Fibroblast of lung (primary cell): Measurements from ENCODE around the gene THAP7. TPM values are rescaled to one million over a fixed set of nuclear protein-coding genes. Genes with fewer than 3 reads are reported as not detected.

Experiments used
- DNase-seq, 2 donors: peaks; one replicate each; pipeline versions ENCODE4 v3.0.0 to v3.0.0-alpha.2; 2010; ENCODE audit warnings: low read depth in 2 of 2
- H2AFZ ChIP-seq: 2 replicates; pipeline ENCODE4 v1.5.1; 2012; ENCODE audit warnings: low read length, control low read depth, inconsistent platforms
- H3K27ac ChIP-seq: 2 replicates; pipeline ENCODE4 v1.5.1; 2011; ENCODE audit warnings: low read length, control low read depth; ENCODE audit not compliant: insufficient read depth
- H3K27me3 ChIP-seq: 2 replicates; pipeline ENCODE4 v1.5.1; 2011; ENCODE audit warnings: mild to moderate bottlenecking, low read length; ENCODE audit not compliant: control insufficient read depth, insufficient read depth
- H3K36me3 ChIP-seq: 2 replicates; pipeline ENCODE4 v1.5.1; 2011; ENCODE audit warnings: low read length; ENCODE audit not compliant: control insufficient read depth, insufficient read depth
- H3K4me1 ChIP-seq: 2 replicates; pipeline ENCODE4 v1.5.1; 2011; ENCODE audit warnings: low read length; ENCODE audit not compliant: control insufficient read depth, insufficient read depth; ENCODE audit errors: extremely low read depth
- H3K4me2 ChIP-seq: 2 replicates; pipeline ENCODE4 v1.5.1; 2011; ENCODE audit warnings: low read length, control low read depth; ENCODE audit not compliant: insufficient read depth; ENCODE audit errors: extremely low read depth
- H3K4me3 ChIP-seq, 4 experiments: fragments of 200-600 bp in 1 of 4; sonication (generic) in 1 of 4; replicated peaks in 1 of 4; 2 replicates each; pipeline ENCODE4 v1.5.1; 2011 to 2016; ENCODE audit warnings: low read length in 4 of 4, low read depth in 3 of 4, mild to moderate bottlenecking in 3 of 4, control low read depth in 2 of 4, inconsistent platforms in 1 of 4, mixed read lengths in 1 of 4; ENCODE audit not compliant: insufficient read depth in 1 of 4; ENCODE audit errors: control extremely low read depth in 1 of 4
- H3K79me2 ChIP-seq: 2 replicates; pipeline ENCODE4 v1.5.1; 2012; ENCODE audit warnings: mild to moderate bottlenecking, low read length, inconsistent platforms; ENCODE audit not compliant: control insufficient read depth, insufficient read depth
- H3K9ac ChIP-seq: 2 replicates; pipeline ENCODE4 v1.5.1; 2011; ENCODE audit warnings: mild to moderate bottlenecking, low read length, control low read depth; ENCODE audit not compliant: insufficient read depth
- H3K9me3 ChIP-seq: 2 replicates; pipeline ENCODE4 v1.5.1; 2012; ENCODE audit warnings: low read depth, low read length; ENCODE audit not compliant: control insufficient read depth, insufficient read depth
- H4K20me1 ChIP-seq: 2 replicates; pipeline ENCODE4 v1.5.1; 2011; ENCODE audit warnings: low read length; ENCODE audit not compliant: control insufficient read depth, insufficient read depth; ENCODE audit errors: extremely low read depth
- EZH2 ChIP-seq: IDR thresholded peaks from 2 replicates; pipeline ENCODE4 v1.5.1; 2012; ENCODE audit warnings: low read length, control low read depth, mild to moderate bottlenecking; ENCODE audit errors: missing control alignments
- polyA plus RNA-seq, 2 donors: library from polyadenylated mRNA; depleted of rRNA in 1 of 2; stranded (reverse) in 1 of 2; unstranded in 1 of 2; fragments of >200 nt; gene quantifications; 2 replicates each; pipeline ENCODE4 v1.2.1, GENCODE V29; 2011 to 2012; ENCODE audit warnings: missing spikeins in 1 of 2
- total RNA-seq: library from RNA; depleted of rRNA; stranded (reverse); fragments of >200 nt; gene quantifications from 2 replicates; pipeline ENCODE4 v1.2.1, GENCODE V29; 2014
- TF ChIP-seq, protein P1 (sequence below), 2 donors: IDR thresholded peaks in 1 of 2; conservative IDR thresholded peaks in 1 of 2; 1 replicate in 1 of 2; 2 replicates in 1 of 2; pipeline ENCODE4 v1.5.1; 2011 to 2012; ENCODE audit warnings: low read length in 2 of 2, control low read depth in 1 of 2, inconsistent platforms in 1 of 2, low read depth in 1 of 2, mild to moderate bottlenecking in 1 of 2

The THAP7 gene
- total and polyA plus RNA-seq, 2 donors (not counting 1 experiment from before 2014, with no cell fraction given), result 15.7 to 26.3 TPM

GRCh38 chr22:20978419-20978818 lies 23.5 kb downstream of the THAP7 start:
- DNase-seq, result no peak
- Histone ChIP-seq H3K9me3 (peaks cover 2% of the 10 kb centered on the region), H2AFZ (no peak overlapping the region), H3K36me3 (no peaks in the 10 kb centered on the region), H3K27ac (no peak overlapping the region), H3K9ac (no peak overlapping the region), H3K4me2 (no peak overlapping the region), H3K4me1 (peaks cover 8% of the 10 kb centered on the region), H4K20me1 (no peaks in the 10 kb centered on the region), H3K4me3 (no peak overlapping the region), H3K79me2 (peaks cover 9% of the 10 kb centered on the region), H3K27me3 (no peaks in the 10 kb centered on the region)
- TF ChIP-seq, protein P1, sequence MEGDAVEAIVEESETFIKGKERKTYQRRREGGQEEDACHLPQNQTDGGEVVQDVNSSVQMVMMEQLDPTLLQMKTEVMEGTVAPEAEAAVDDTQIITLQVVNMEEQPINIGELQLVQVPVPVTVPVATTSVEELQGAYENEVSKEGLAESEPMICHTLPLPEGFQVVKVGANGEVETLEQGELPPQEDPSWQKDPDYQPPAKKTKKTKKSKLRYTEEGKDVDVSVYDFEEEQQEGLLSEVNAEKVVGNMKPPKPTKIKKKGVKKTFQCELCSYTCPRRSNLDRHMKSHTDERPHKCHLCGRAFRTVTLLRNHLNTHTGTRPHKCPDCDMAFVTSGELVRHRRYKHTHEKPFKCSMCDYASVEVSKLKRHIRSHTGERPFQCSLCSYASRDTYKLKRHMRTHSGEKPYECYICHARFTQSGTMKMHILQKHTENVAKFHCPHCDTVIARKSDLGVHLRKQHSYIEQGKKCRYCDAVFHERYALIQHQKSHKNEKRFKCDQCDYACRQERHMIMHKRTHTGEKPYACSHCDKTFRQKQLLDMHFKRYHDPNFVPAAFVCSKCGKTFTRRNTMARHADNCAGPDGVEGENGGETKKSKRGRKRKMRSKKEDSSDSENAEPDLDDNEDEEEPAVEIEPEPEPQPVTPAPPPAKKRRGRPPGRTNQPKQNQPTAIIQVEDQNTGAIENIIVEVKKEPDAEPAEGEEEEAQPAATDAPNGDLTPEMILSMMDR (conservative IDR thresholded peaks at IDR 0.05 in 1 of 2, IDR thresholded peaks at IDR 0.05 in 1 of 2; ENCODE audit: low read depth in 1 of 2, low read length in 2 of 2), result no peak
- TF ChIP-seq EZH2, result no peak

DNA sequence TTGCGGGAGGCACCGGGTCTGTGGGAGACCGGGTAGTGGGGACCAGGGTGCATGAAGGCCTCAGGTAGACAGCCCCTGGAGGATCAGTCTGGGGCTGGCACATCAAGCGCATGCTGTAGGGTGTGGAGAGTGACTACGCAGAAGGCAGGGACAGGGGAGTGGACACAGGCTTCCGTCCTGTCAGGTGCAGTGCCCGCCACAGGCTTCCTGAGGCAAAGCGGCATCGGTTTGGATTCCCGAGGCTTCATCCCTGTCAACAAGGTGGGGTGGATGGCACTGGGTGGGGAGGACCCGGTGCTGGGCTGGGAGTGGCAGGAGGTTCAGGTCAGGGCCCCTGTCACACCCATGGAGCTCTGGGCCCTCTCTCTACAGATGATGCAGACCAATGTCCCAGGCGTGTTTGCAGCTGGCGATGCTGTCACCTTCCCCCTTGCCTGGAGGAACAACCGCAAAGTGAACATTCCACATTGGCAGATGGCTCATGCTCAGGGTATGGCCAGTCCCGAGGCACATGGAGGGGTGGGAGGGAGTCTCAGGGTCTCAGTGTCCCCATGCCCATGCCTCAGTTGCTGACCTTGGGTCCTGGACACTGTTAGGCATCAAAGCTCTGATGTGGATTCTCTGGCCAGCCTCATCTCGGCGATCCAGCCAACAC lies 24.3 kb downstream of the THAP7 start:
- TF ChIP-seq EZH2, result no peak
- TF ChIP-seq, protein P1 (conservative IDR thresholded peaks at IDR 0.05 in 1 of 2, IDR thresholded peaks at IDR 0.05 in 1 of 2; ENCODE audit: low read depth in 1 of 2, low read length in 2 of 2), result no peak

DNA sequence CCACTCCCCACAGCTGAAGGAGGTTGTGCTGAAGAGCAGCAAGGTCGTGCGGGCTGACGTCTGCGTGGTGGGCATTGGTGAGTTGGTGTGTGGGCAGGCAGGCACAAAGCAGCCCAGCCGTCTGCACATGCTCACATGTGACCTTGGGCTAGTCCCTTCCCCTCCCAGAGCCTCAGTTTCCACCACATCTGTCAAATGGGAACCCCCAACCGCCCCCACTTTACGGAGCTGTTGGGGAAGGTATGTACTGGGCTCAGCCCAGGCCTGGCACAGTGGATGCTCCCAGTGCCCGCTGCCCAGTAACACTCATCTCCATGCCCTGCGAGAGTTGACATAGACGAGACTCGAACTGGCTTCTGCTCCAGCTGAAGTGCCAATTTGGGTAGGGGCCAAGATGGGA lies 24.9 kb downstream of the THAP7 start:
- no peak overlapping the region for H3K4me2 ChIP-seq
- DNase-seq, result no peak
- H3K9me3 ChIP-seq, result peaks cover 2% of the 10 kb centered on the region
- H2AFZ ChIP-seq, result no peak overlapping the region
- no peak overlapping the region for H3K4me3 ChIP-seq
- no peak overlapping the region for H3K27ac ChIP-seq
- TF ChIP-seq, protein P1 (conservative IDR thresholded peaks at IDR 0.05 in 1 of 2, IDR thresholded peaks at IDR 0.05 in 1 of 2; ENCODE audit: low read depth in 1 of 2, low read length in 2 of 2), result no peak
- no peak for TF ChIP-seq EZH2
- H3K4me1 ChIP-seq, result peaks cover 6% of the 10 kb centered on the region
- no peaks in the 10 kb centered on the region for H3K36me3 ChIP-seq
- no peaks in the 10 kb centered on the region for H3K79me2 ChIP-seq
- H3K9ac ChIP-seq, result no peak overlapping the region
- H4K20me1 ChIP-seq, result no peaks in the 10 kb centered on the region
- no peaks in the 10 kb centered on the region for H3K27me3 ChIP-seq

More for the DNA sequence above, 24.3 kb downstream of the THAP7 start:
- H3K27ac ChIP-seq, result no peak overlapping the region
- peaks cover 4% of the 10 kb centered on the region for H3K79me2 ChIP-seq
- no peaks in the 10 kb centered on the region for H3K27me3 ChIP-seq
- H2AFZ ChIP-seq, result no peak overlapping the region
- no peak for DNase-seq
- peaks cover 6% of the 10 kb centered on the region for H3K4me1 ChIP-seq
- H3K9me3 ChIP-seq, result peaks cover 2% of the 10 kb centered on the region
- H3K4me2 ChIP-seq, result no peak overlapping the region
- H4K20me1 ChIP-seq, result no peaks in the 10 kb centered on the region
- H3K36me3 ChIP-seq, result no peaks in the 10 kb centered on the region
- H3K9ac ChIP-seq, result no peak overlapping the region
- H3K4me3 ChIP-seq, result no peak overlapping the region
